EL (cell line): ENCODE results near the gene SEPHS1.
"Not testable (repeated sequence)": the region's sequence is repeated elsewhere in the genome, so short reads cannot be mapped to it uniquely, and the experiment has no call there.

Source experiments
- DNase-seq: peaks from one replicate; pipeline ENCODE4 v3.0.0-alpha.2; 2016

Gene SEPHS1

GRCh38 chr10:13276749-13277365, 71.2 kb downstream of the SEPHS1 start:
- no peak for DNase-seq

- not testable (repeated sequence) for DNase-seq
Observed at GRCh38 chr10:13276146-13276545, 71.9 kb downstream of the SEPHS1 start.

DNA sequence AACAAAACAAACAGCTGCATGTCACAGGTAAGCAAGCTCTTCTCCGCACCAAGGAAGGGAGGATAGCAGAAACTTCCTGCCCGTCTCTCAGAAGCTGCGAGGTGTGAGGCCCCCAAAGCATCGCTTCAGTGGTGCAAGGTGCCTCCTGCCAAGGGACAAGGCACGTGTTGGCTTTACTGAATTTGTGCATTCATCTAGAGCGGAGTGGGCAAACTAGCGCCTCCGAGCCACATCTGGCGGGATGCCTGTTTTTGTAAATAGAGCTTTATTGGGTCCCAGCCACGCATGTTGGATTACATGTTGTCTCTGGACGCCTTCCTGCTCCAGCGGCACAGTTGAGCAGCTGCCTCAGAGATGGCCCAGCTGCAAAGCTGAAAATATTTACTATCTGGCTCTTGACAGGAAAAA, 75.9 kb downstream of the SEPHS1 start:
- no peak for DNase-seq

DNA sequence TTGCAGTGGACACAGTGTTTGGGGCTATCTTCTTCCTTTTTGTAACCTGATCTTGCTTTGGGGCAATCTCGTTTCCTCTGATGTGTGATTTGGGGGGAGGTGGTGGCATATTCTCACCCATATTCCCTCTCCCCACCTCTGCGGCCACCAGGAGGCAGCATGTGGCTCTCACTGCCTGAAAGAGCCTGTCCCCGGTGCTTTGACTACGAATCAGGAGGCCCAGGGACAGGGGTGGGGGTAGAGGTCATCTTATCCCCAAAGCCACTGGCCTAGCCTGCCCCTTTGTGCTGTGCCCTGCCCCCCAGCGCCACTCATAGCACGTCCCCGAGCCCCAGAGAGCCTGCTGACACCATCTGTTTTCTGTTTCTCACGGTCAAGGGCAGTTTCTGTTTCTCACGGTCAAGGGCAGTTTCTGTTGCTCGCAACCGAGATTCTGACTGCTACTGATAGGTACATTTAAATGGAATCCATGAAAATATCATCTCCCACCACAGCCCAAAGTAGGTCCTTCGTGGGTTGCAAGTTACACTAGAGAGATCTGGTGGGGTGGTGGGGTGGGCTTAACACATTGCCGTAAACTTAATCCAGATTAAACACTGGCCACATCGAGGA, 76.4 kb downstream of the SEPHS1 start:
- DNase-seq, result peak; percentile 37

DNA sequence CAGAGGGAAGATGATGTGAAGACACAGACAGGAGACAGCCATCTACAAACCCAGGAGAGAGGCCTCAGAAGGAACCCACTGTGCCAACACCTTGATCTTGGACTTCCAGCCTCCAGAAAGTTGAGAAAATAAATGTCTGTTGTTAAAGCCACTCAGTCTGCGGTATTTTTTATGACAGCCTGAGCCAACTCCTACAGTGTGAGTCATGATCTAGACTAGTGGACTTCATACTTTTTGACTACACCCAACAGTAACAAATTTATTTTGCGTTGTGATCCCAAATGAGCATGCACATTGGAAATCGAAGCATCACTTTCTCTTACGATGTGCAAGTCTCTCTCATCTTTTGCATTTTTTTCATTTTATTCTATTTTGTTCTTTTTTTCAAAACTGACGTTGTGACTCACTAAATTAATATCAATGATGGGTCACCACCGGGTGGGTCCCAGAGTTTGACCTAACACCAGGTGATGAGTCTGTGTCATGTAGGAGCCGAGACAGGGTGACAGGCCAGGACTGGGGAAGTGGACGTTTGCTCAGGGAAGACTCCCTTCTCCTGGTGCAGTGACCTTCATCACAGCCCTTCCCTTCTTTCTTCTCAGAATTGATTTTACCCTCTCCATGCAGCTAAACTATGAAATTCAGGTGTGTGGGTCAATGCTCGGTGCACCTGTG, 77.1 kb downstream of the SEPHS1 start:
- peak; percentile 43 for DNase-seq

DNA sequence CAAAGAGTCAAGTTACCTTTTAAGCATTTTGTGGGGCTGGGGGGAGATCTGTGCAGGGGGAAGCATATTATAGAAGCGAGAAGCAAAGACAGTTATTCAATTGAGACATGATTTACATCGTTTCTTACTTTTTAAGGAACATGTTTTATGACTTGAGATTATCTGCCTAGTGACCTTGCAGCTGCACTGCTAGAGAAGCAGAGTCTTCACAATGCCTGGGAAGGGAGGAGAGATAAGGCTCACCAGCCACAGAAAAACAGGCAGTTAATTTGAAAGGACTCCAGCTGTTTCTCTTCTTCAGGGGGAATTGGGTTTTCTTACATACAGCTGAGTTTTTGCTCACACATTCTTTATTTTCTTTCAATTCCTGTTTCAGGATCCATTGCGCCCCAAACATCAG, 79.3 kb downstream of the SEPHS1 start:
- DNase-seq, result no peak

GRCh38 chr10:13268310-13268709, 79.8 kb downstream of the SEPHS1 start:
- DNase-seq, result no peak
